Activated CD8-positive, alpha-beta memory T cell treated with anti-CD3 and anti-CD28 coated beads for 4 hours (primary cell): ENCODE results near the gene NLRP14.

Source experiments
- DNase-seq, 2 donors: peaks; one replicate each; pipeline ENCODE4 v3.0.0-alpha.2; 2020; ENCODE audit warnings: low read depth in 2 of 2

NLRP14 gene

GRCh38 chr11:7050191-7050590, 29.9 kb downstream of the NLRP14 start:
- DNase-seq, result no peak

- DNase-seq, result no peak
These were observed 36.7 kb downstream of the NLRP14 start for GRCh38 chr11:7056828-7057513.

GRCh38 chr11:7057641-7058040, 37.4 kb downstream of the NLRP14 start:
- DNase-seq, result no peak

DNA sequence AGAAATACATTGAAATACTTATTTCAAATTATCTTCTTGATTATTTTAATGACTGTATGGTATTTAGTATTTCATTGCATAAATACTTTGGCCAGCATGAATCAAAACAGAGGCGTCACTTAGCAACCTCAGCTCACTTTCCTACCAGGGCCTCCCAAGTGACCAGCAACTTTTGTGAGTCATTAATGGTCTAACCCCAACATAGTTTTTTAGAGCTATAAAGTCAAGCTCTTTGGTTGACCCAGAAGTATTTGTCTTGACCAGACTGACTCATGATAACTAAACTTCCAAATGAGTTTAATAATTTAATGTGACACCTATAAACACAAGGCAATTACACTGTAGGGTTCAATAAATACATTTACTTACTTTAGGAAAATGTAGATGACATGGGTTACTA, 40.6 kb downstream of the NLRP14 start:
- no peak for DNase-seq

DNA sequence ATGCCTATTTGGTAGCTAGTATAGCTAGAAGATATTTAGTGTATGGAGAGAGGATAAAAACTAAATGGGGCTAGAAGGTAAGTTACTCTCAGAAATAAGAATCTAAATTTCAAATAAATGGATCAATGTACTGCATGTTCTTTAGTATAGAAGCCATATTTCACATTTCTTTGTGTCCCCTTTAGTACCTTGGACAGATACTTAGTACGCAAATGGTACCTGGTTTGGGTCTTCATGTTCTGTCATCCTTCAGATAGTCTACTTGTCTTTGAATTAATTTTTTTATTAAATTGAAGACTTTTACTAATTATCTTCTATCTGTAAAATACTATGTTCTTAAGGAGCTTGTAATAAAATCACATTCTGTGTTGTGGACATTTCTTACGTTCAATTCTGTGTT, 42.3 kb downstream of the NLRP14 start:
- no peak for DNase-seq

DNA sequence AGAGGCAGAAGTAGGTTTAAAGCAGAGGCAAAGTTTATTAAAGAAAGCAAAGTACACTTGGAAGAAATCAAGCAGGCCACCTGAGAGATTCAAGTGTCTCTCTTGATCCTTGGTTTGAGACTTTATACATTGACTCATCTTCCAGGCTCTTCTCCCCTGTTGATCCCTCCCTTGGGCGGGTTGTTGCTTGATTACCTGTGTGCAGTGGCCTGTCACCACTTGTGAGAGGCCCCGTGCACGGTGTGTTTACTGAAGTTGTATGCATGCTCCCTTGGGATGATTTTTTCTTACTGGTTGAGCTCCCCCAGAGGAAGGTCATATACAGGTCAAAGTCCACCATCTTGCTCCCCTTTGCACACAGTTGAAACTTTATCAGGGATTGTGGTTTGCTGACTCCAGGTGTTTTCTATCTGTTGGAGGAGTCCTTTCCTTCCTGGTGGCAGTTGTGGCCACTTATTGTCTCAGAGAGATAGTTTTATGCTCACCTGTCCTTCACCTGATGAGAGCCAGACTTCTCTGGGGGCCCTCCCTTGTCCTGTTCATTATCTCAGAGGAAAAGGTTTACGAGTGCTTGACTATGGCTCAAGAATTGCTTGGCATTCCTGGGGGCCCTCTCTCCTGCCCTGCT, 52.2 kb downstream of the NLRP14 start:
- no peak for DNase-seq

- no peak for DNase-seq
These were observed 56.8 kb downstream of the NLRP14 start for GRCh38 chr11:7077101-7077500.

- DNase-seq, result no peak
These were observed 59.4 kb downstream of the NLRP14 start for GRCh38 chr11:7079545-7080135.

GRCh38 chr11:7080900-7081299, 60.6 kb downstream of the NLRP14 start:
- no peak for DNase-seq

GRCh38 chr11:7081441-7081840, 61.2 kb downstream of the NLRP14 start:
- no peak for DNase-seq

GRCh38 chr11:7088921-7089320, 68.6 kb downstream of the NLRP14 start, which contains the start of gene RBMXL2:
Gene RBMXL2 (plus strand): TSS chr11:7088998. CDS start chr11:7089121, 123 bp downstream.
- no peak for DNase-seq

- DNase-seq, result no peak
These were observed 69.3 kb downstream of the NLRP14 start for GRCh38 chr11:7089328-7090251.

GRCh38 chr11:7098235-7098832, 78.1 kb downstream of the NLRP14 start:
- no peak for DNase-seq

GRCh38 chr11:7115780-7116179, 95.5 kb downstream of the NLRP14 start:
- DNase-seq, result no peak

- DNase-seq, result no peak
These were observed 96.1 kb downstream of the NLRP14 start for GRCh38 chr11:7116370-7116769.
